Spinal cord (tissue), 10 donors: ENCODE results near the gene ATP2B2. TPM values are rescaled to one million over a fixed set of nuclear protein-coding genes. Genes with fewer than 3 reads are reported as not detected.

Experiments
- DNase-seq, 6 donors: peaks; one replicate each; pipeline versions ENCODE4 v3.0.0 to v3.0.0-alpha.2; 2013 to 2015; ENCODE audit warnings: low spot score in 6 of 6, low read depth in 4 of 6
- H3K27ac ChIP-seq: one replicate; pipeline ENCODE4 v1.5.1; 2013; ENCODE audit warnings: low read depth, low read length, control low read depth
- H3K27me3 ChIP-seq: one replicate; pipeline ENCODE4 v1.6.1; 2013; ENCODE audit warnings: low read length; ENCODE audit not compliant: control insufficient read depth, insufficient read depth
- H3K36me3 ChIP-seq: one replicate; pipeline ENCODE4 v1.6.1; 2013; ENCODE audit warnings: low read length; ENCODE audit not compliant: control insufficient read depth, insufficient read depth
- H3K4me1 ChIP-seq: one replicate; pipeline ENCODE4 v1.6.1; 2013; ENCODE audit warnings: low read length; ENCODE audit not compliant: control insufficient read depth, insufficient read depth
- H3K4me3 ChIP-seq: one replicate; pipeline ENCODE4 v1.5.1; 2013; ENCODE audit warnings: low read depth, low read length, control low read depth
- H3K9me3 ChIP-seq: one replicate; pipeline ENCODE4 v1.6.1; 2013; ENCODE audit warnings: low read length; ENCODE audit not compliant: control insufficient read depth, insufficient read depth
- WGBS: methylation state at CpG from one replicate; pipeline ENCODE4 v1.1.5; 2013; ENCODE audit warnings: missing lambda C conversion rate; ENCODE audit not compliant: insufficient coverage; 5-methylcytosine and 5-hydroxymethylcytosine counted together
- polyA plus RNA-seq, 2 donors: library from polyadenylated mRNA; unstranded; fragments of 120-200 nt; gene quantifications; one replicate each; pipeline ENCODE4 v1.2.1, GENCODE V29; 2013; ENCODE audit not compliant: insufficient read length in 2 of 2
- total RNA-seq, 2 donors: library from RNA; depleted of rRNA in 1 of 2; stranded (reverse); fragments of 120-200 nt in 1 of 2; fragments of >200 nt in 1 of 2; gene quantifications; one replicate each; pipeline versions ENCODE4 v1.2.3 to v1.2.4, GENCODE V29; 2013 to 2014
- donor health status: healthy.

ATP2B2 gene
- total and polyA plus RNA-seq, 4 donors: 25.2 to 94.5 (median 80.4) TPM

GRCh38 chr3:10428406-10429091, 76.8 kb downstream of the ATP2B2 start:
- no peak overlapping the region for H3K27ac ChIP-seq
- 48% methylated on average over 5 of the region's 12 CpGs for WGBS

GRCh38 chr3:10426346-10427220, 78.8 kb downstream of the ATP2B2 start:
- peaks cover 3% of the 10 kb centered on the region for H3K36me3 ChIP-seq
- WGBS: 88% methylated on average over 12 of the region's 15 CpGs
- no peak for DNase-seq
- no peak overlapping the region for H3K4me3 ChIP-seq
- peaks cover 14% of the 10 kb centered on the region for H3K4me1 ChIP-seq
- no peaks in the 10 kb centered on the region for H3K27me3 ChIP-seq
- H3K27ac ChIP-seq: no peak overlapping the region
- no peaks in the 10 kb centered on the region for H3K9me3 ChIP-seq

More at GRCh38 chr3:10428406-10429091, 76.8 kb downstream of the ATP2B2 start:
- H3K36me3 ChIP-seq: no peaks in the 10 kb centered on the region
- H3K4me1 ChIP-seq: peaks cover 25% of the 10 kb centered on the region
- no peaks in the 10 kb centered on the region for H3K27me3 ChIP-seq
- H3K4me3 ChIP-seq: no peak overlapping the region
- peak in 5 of 6 donors; percentile 13 to 89 (median 44) for DNase-seq
- no peaks in the 10 kb centered on the region for H3K9me3 ChIP-seq

DNA sequence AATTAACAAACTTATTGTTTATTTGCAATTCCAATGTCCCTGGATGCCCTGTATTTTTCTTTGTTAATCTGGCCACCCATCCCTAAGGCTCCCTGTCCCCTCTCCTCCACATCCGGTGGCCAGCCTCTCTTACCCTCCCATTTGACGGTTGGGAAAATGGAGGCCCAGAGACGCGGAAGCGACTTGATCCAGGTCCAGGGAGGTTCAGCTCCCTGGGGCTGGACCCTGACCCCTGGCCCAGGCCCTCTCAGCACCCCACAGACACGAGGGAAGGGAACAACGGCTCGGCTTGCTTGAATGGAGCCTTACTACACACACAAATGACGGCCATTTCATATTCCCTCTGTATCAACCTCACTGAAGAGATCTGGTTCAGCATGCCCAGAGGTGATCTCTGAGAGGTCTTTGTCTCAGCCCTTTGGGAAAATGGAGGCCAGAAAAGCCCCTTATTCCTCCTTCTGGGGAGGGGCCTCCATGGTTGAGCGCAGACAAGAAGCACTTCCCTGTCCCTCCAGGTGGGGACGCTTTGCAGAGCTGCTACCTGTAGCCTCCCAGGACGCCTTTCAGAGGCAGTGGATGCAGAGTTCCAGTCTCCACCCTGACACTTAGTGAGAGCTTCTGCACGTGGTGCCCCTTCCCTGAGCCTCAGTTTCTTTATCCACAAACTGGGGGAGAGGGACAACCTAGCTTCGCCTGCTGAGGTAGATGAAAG, 82.1 kb downstream of the ATP2B2 start:
- peaks cover 18% of the 10 kb centered on the region for H3K36me3 ChIP-seq
- peaks cover 6% of the 10 kb centered on the region for H3K4me1 ChIP-seq
- no peaks in the 10 kb centered on the region for H3K27me3 ChIP-seq
- H3K9me3 ChIP-seq: no peaks in the 10 kb centered on the region
- no peak overlapping the region for H3K27ac ChIP-seq
- WGBS: 85% methylated on average over 10 of the region's 14 CpGs
- no peak for DNase-seq
- H3K4me3 ChIP-seq: no peak overlapping the region

DNA sequence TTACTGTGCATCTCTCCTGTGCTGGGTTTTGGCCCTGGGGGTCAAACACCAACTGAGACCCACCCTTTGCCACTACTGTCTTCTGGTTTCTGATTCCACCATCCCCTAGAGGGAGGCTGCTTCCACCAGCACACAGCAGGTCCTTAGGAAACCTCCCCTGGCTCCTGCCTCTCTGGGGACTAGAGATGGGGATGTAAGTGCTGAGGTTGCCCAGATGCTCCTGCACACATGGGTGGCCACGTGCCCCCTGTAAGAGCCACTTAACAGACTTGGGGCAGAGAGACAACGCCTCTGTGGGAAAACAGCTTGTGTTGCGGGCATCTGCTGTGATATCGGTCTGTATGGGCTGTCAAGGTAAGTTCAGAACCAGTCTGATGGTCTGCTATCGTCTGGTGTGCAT, 83.4 kb downstream of the ATP2B2 start:
- Histone ChIP-seq H3K4me1 (no peaks in the 10 kb centered on the region), H3K36me3 (peaks cover 20% of the 10 kb centered on the region), H3K27ac (no peak overlapping the region), H3K27me3 (no peaks in the 10 kb centered on the region), H3K9me3 (no peaks in the 10 kb centered on the region), H3K4me3 (no peak overlapping the region)
- no peak for DNase-seq
- WGBS: 91% methylated on average over 5 of the region's 5 CpGs

DNA sequence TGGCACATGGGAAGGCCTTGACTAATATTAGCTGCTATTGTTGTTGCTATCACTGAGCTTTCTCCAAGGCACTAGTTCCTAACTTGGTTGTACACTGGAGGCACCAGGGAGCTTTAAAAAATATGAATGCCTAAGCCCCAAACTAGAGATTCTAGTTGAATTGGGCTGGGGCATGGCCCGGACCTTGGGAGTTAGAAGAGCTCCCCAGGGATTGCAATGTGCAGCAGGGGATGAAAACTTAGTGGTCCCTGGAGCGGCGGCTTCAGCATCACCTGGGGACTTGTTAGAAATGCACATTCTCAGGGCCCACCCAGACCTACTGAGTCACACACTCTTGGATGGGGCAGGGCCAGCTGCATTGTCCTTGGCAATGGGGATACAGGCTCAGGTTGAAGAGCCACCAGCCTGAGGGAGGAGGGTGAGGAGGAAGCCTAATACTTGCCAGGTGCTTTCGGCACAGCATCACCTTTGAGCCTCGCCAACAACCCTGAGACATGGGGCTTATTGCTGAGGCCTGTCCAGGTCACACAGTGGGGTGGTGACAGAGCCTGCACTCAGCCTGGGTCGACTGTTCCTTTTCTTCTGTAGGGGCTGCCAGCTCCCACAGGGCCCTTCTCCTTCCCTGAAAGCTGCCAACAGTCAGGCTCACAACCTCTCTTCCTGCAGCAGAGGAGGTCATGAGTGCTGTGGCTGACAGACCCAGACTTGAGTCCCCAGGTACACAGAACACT, 84.5 kb downstream of the ATP2B2 start:
- no peaks in the 10 kb centered on the region for H3K4me1 ChIP-seq
- WGBS: 82% methylated on average over 6 of the region's 6 CpGs
- H3K9me3 ChIP-seq: no peaks in the 10 kb centered on the region
- no peaks in the 10 kb centered on the region for H3K27me3 ChIP-seq
- peaks cover 24% of the 10 kb centered on the region for H3K36me3 ChIP-seq
- H3K27ac ChIP-seq: no peak overlapping the region
- DNase-seq: no peak
- H3K4me3 ChIP-seq: no peak overlapping the region

DNA sequence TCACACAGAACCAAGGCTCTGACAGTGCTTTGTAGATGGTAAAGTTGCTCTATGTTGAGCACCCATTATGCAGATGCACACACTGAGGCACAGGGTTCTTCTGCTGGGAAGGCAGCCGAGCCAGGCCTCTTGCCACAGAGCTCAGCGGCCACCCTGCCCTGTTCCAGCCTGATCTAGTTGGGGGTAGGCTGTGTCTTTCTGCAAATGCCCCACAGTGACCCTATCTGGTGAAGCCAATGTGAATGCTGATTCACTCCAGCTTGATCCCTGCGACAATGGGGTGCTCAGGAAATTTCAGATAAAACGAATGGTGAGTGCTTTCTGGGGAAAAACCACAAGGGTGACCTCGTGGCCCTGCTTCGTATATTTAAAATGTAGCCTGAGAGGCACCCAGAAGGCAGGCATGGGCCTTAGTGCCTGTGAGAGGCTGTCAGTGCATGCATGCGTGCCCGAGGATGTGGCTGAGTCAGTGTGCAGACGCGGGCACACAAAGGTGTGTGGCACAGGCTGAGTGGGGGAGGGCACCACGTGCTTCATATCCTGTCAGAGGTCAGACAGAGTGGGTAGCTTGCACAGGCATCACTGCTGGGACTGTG, 85.7 kb downstream of the ATP2B2 start:
- Histone ChIP-seq H3K4me3 (no peak overlapping the region), H3K36me3 (peaks cover 24% of the 10 kb centered on the region), H3K4me1 (no peaks in the 10 kb centered on the region), H3K27ac (no peak overlapping the region), H3K9me3 (no peaks in the 10 kb centered on the region), H3K27me3 (no peaks in the 10 kb centered on the region)
- DNase-seq: no peak
- 80% methylated on average over 11 of the region's 11 CpGs for WGBS

DNA sequence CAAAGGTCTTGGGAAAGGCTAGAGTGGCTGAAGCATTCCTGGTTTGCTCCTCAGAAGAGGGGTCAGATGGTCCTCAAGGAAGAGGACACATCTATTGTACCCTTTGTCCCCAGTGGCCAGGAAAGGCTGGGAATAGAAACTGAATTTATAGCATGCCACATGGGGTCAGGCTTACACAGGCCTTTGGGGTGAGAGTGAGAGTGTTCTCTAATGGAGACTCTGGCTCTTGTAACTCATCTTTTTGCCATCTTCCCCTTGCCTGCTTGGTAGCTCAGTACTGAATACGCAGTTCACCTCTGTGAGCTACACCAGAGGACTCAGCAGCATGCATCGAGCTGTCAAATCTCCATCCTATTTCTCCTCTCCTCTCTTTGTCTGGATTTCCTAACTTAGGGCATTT, 87.5 kb downstream of the ATP2B2 start:
- Histone ChIP-seq H3K27ac (no peak overlapping the region), H3K36me3 (peaks cover 31% of the 10 kb centered on the region), H3K9me3 (no peaks in the 10 kb centered on the region), H3K27me3 (no peaks in the 10 kb centered on the region), H3K4me1 (no peaks in the 10 kb centered on the region), H3K4me3 (no peak overlapping the region)
- DNase-seq: no peak
- 83% methylated on average over 1 of the region's 2 CpGs for WGBS

- Histone ChIP-seq H3K4me1 (no peaks in the 10 kb centered on the region), H3K27me3 (no peaks in the 10 kb centered on the region), H3K27ac (no peak overlapping the region), H3K9me3 (no peaks in the 10 kb centered on the region), H3K4me3 (no peak overlapping the region), H3K36me3 (peaks cover 40% of the 10 kb centered on the region)
- DNase-seq: peak in 1 of 6 donors; percentile 18
- 70% methylated on average over 18 of the region's 19 CpGs for WGBS
Observed at GRCh38 chr3:10416730-10417300, 88.6 kb downstream of the ATP2B2 start.
